ENCODE measurements around the gene TBKBP1.
A peak's percentile ranks its signal among the peaks of the same experiment; 100 is the strongest.

Gene TBKBP1

GRCh38 chr17:47693731-47694580 is at the start of gene TBKBP1:
TSS of gene TBKBP1 (plus strand) at chr17:47694161. CDS start at chr17:47696113, 1,952 bp downstream.
- DNase-seq, result peak in 1 of 2 experiments; percentile 82

- DNase-seq, result no peak
Measured at GRCh38 chr17:47644324-47644723, 49.6 kb upstream of the TBKBP1 start.

GRCh38 chr17:47649153-47649971 is 44.6 kb upstream of the TBKBP1 start, which contains the start of gene KPNB1:
TSS of gene KPNB1 (plus strand) at chr17:47649919. CDS start at chr17:47650245, 326 bp downstream.
- peak; percentile 100 for DNase-seq

GRCh38 chr17:47649972-47650524 is 43.9 kb upstream of the TBKBP1 start:
- no peak for DNase-seq

- DNase-seq, result peak; percentile 93 to 99
Measured at GRCh38 chr17:47650525-47651522, 43.1 kb upstream of the TBKBP1 start.

- DNase-seq, result no peak
Measured at GRCh38 chr17:47651704-47652103, 42.3 kb upstream of the TBKBP1 start.

GRCh38 chr17:47652570-47652969 is 41.4 kb upstream of the TBKBP1 start:
- no peak for DNase-seq

GRCh38 chr17:47653442-47653841 is 40.5 kb upstream of the TBKBP1 start:
- no peak for DNase-seq

GRCh38 chr17:47654991-47655390 is 39.0 kb upstream of the TBKBP1 start:
- no peak for DNase-seq

- no peak for DNase-seq
Measured at GRCh38 chr17:47660064-47660492, 33.9 kb upstream of the TBKBP1 start.

- DNase-seq, result peak; percentile 47 to 82
Measured at GRCh38 chr17:47663912-47664623, 29.9 kb upstream of the TBKBP1 start.

GRCh38 chr17:47664624-47664941 is 29.4 kb upstream of the TBKBP1 start:
- no peak for DNase-seq

- no peak for DNase-seq
Measured at GRCh38 chr17:47665655-47666054, 28.3 kb upstream of the TBKBP1 start.

GRCh38 chr17:47669081-47669480 is 24.9 kb upstream of the TBKBP1 start:
- DNase-seq, result no peak

- DNase-seq, result no peak
Measured at GRCh38 chr17:47670064-47670463, 23.9 kb upstream of the TBKBP1 start.

GRCh38 chr17:47674499-47674898 is 19.5 kb upstream of the TBKBP1 start:
- no peak for DNase-seq

- DNase-seq, result no peak
Measured at GRCh38 chr17:47675380-47676198, 18.4 kb upstream of the TBKBP1 start.

- DNase-seq, result no peak
Measured at GRCh38 chr17:47676199-47676472, 17.8 kb upstream of the TBKBP1 start.

- no peak for DNase-seq
Measured at GRCh38 chr17:47676510-47677165, 17.3 kb upstream of the TBKBP1 start.

GRCh38 chr17:47678196-47678595 is 15.8 kb upstream of the TBKBP1 start:
- DNase-seq, result no peak
